GM19193 (cell line): Measurements from ENCODE around the gene PCDH15.

ENCODE experiments used
- POLR2A ChIP-seq: IDR thresholded peaks from 4 replicates; pipeline ENCODE4 v1.6.1; 2011; ENCODE audit not compliant: insufficient read depth, insufficient read length; ENCODE audit errors: extremely low read depth

The PCDH15 gene

DNA sequence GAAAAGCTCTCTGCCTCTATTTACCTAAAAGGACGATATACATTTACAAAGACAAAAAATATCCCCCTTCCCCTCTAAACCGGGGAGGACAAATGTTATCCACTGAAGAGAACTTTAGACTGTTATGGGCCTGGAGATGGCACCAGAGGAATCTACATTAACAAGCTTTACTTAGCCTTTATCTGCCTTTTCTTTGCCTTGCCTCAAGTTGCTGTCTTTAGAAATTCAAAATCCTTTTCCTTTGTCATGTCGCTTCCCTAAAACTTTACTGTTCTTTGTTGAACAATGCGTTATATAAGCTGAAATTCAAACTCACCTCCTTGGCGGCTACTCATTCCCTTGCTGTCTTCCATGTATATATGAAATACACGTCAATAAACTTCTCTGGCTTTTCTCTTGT is 405.0 kb downstream of the PCDH15 start:
- no peak for TF ChIP-seq POLR2A

DNA sequence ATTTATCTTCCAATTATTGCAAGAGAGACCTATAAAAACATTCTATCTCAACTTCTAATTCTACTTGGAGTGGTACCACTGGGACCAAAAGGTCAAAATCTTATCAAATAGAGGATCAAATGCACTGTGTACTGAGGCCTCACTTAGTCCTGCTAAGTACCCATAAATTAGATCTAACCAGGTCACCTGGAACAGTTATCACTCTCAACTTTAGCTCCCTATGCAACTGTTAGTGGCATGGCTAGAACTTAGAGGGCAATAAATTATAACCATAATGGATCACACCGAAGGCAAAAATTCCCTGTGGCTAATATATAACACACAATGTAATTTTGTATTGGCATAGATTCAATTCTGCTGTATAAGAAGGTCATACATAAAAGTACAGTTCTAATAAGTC is 428.9 kb downstream of the PCDH15 start:
- no peak for TF ChIP-seq POLR2A

DNA sequence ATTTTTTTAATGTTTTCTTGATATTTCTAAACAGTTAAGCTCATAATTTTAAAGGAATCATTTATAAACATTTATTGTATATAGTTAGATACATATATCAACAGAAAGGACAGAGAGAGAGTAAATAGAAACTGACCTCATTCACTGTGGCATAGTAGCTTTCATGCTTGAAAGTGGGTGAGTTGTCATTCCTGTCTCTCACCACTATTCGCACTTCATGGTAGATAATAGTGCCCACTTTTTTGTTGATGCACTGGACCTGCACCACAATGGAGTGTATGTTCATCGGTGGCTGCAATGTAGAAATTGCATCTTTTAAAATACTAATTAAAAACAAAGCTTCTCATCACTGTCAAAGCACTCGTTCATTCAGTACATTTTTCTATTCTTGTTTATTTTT is 432.0 kb downstream of the PCDH15 start:
- TF ChIP-seq POLR2A: no peak

DNA sequence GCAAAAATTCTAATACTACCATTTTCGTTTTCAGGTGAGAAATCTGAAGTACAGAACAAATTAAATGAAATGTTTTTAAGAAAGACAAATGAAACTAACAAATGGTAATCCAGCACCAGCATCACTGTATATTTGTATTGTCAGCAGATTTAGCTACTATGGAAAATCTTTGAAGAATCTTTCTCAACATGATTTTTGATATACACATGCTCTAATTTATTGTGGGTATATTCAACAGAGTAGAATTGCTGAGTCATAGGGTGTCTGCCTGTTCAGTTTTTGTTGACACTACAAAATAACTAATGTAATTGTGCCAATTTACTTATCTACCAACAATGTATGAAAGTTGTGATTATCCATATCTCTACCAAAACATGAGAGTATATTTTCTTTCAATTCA is 437.6 kb downstream of the PCDH15 start:
- no peak for TF ChIP-seq POLR2A

DNA sequence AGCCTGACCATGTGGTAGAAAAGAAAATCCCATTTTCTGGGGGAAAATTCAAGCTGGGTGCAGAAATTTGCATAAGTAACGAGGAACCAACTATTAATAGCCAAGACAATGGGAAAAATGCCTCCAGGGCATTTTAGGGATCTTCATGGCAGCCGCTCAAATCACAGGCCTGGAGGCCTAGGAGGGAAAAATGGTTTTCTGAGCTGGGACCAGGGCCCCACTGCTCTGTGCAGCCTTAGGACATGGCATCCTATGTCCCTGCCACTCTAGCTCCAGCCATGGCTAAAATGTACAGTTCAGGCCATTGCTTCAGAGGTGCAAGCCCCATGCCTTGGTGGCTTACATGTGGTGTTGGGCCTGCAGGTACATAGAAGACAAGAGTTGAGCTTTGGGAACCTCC is 459.0 kb downstream of the PCDH15 start:
- no peak for TF ChIP-seq POLR2A

DNA sequence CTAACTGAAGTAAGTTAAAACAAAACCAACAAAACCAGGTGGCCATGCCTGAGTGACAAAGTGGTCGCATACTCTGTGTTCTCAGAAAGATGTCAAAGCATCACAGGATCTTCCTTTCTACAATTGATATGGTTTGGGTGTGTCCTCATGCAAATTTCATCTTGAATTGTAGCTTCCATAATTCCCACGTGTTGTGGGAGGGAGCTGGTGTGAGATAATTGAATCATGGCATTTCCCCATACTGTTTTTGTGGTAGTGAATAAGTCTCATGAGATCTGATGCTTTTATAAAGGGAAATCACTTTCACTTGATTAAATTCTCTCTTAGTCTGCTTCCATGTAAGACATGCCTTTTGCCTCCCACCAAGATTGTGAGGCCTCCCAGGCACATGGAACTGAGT is 465.7 kb downstream of the PCDH15 start:
- no peak for TF ChIP-seq POLR2A

DNA sequence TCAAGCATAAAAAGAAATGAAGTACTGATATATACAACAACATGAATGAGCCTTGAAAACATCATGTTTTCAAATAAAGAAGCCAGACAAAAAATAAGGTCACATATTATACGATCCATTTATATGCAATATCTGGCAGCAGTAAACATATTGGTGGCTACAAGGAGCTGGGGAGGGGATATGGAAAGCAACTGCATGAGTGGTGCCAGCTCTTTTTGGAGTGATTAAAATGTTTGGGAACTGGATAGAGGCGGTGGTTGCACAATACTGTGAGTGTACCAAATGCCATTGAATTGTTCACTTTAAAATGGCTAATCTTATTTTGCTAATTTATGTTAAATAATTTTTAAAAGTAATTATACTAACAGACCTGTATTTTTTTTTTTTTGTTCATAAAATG is 481.7 kb downstream of the PCDH15 start:
- no peak for TF ChIP-seq POLR2A

DNA sequence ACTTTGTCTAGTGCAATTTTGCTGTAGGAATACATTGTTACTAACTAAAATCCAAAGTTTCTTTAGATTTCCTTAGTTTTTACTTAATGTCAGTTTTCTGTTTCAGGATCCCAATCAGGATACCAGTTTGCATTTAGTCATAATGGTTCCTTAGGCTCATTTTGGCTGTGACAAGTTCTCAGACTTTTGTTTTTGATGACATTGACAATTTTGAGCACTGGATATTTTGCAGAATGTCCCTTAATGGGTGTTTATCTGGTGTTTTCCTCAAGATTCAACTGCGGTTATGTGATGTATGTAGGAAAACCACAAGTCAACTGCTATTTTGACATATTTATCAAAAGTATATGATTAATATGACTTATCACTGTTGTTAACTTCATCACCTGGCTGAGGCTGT is 482.6 kb downstream of the PCDH15 start:
- no peak for TF ChIP-seq POLR2A

DNA sequence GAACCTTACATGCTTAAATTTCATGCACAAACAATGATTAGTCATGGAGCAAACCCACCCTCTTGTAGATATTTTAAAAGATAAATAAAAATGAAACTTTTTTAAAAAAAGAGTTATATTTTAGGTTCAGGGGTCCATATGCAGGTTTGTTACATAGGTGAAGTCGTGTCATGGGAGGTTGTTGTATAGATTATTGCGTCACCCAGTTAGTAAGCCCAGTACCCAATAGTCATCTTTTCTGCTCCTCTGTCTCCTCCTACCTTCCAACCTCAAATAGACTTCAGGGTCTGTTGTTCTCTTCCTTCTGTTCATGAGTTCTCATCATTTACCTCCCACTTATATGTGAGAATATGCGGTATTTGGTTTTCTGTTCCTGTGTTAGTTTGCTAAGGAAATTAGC is 486.6 kb downstream of the PCDH15 start:
- no peak for TF ChIP-seq POLR2A

DNA sequence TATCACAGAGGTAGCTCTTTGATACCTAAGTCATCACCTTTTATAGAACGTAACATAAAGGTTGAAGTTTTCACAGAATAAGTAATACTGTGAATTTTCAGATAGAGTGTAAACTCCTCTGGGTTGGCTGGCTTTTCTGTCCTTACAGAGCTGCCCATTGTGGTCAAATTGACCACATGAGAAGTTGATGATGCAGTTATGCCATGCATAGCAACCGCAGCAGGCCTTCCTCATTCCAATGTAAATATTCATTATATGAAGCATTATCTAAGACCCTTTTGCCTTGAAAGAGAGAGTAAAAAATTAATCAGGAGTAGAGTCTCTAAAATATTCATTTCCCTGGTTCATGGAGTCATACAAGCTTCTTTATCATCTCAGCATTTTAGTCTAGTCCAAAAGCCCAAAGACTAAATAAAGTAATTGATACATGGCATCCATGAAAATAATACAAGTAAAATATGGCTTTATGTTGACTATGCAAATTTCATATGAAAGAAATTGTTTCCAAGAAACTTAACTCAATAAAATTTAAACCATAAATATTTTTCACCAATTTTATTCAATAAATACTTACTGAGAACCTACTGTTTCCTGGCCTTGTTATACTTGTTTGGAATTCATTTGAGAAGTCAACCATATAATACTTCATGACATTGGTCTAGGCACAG is 516.4 kb downstream of the PCDH15 start:
- TF ChIP-seq POLR2A: no peak

DNA sequence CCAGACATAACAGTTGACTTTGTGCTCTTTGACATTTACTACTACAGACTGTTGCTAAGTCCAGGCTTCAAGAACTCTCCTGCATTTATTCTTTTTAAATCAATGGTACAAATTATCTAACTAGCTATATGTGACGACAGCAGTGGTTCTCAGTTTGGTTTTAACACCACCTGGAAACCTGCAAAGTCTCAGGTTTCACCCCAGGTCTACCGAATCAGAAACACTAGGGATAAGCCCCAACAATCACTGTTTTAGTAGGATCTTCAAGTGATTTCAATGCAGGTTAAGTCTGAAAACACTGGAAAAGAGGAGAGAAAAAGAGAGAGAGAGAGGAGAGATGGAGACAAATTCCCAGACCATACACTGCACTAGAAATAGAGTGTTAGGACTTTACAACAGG is 519.0 kb downstream of the PCDH15 start:
- TF ChIP-seq POLR2A: no peak

DNA sequence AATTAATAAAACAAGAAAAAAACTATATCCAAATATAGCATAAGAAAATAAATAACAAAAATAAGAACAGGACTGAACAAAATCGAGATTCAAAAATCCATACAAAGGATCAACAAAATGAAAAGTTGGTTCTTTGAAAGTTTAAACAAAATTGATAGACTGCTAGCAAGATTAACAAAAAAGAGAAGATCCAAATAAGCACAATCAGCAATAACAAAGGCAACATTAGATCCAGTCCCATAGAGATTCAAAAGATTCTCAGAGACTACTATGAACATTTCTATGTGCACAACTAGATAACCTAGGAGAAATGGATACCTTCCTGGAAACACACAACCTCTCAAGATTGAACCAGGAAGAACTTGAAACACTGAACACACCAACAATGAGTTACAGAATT is 534.6 kb downstream of the PCDH15 start:
- TF ChIP-seq POLR2A: no peak

DNA sequence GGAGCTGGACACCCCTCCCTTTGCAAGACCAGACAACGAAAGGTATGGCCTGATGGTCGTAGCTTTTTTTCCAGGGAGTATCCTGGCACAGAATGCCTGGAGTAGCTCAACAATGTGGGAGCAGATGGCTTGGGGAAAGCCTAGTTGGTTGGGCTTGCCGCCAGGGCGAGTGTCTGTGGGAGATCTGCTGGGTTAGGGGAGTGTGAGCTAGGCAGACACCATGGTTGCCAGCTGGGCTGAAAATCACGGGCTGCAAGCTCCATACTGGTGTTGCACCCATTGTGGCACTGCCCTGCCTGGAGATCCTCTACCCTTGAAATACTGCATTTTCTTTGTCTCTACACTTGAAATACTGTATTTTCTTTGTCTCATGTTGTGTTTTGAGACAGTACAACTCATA is 538.3 kb downstream of the PCDH15 start:
- TF ChIP-seq POLR2A: no peak

DNA sequence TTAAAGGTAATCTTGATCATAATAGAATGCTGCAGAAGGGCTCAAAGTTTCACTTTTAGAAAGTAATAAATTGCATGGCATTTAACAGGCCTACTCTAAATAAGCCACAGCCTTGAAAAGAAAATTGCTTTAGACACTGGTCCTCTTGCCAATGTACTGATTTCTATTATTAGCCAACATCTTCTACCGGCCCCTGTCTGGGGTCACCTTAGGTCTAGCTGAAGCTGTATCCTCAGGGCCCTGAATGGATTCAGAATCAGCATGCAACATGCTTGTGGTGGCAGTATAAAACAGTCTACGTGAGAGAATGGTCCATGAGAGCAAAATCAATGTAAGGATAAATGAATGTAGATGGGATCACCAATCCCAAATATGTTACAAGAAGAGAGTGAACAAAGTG is 541.9 kb downstream of the PCDH15 start:
- no peak for TF ChIP-seq POLR2A

DNA sequence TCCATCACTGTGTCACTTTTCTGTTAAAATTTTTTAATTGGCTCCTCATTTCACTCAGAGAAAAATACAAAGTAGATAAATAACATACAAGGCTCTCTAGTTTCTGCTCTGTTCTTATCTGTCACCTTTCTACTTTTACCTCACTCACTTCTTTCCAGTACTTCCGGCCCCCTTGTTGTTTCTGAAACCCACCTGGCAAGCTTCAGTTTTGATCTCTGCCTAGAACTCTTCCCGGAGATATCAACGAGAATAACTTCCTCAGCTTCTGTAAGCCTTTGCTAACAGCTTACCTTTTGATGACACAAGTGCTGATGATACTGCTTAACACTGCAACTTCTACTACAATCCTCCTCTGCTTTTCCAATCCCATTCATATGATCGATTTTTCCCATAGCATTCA is 566.2 kb downstream of the PCDH15 start:
- TF ChIP-seq POLR2A: no peak

DNA sequence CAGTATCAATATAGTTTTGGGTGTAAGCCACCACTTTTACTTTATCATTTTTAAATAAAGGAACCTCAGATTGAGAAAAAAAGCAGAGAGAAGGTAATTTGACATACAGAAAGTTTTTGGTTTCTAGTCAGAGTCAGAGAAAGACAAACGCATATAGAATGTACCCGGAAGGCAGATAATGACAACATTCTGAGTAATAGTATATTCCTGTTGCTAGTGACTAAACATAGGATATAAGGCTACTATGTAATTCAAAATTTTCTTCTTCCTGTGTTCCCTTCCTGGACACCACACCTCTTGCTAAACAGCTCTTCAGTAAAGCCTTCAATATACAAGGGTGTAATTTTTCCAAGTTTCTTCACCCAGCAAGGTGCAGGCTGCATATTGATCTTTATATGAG is 597.6 kb downstream of the PCDH15 start:
- no peak for TF ChIP-seq POLR2A

DNA sequence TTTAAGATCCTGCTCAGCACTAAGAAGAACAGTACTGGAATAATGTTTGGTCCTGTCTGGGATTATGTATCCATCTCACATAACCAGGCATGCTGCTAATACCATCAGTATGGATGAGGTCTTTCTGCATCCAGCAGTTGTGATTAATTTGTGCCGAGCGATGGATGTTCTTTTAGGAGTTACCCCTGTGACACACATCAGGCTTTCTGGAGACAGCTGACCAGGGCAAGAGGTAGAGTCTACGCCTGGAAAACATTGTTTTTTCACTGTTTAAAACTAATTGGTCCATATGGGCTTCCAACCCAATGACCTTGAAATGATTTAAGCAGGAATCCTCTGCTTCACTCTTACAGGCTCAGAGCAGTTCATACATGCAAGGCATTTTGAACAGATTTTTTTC is 603.0 kb downstream of the PCDH15 start:
- TF ChIP-seq POLR2A: no peak
